Measurements from ENCODE around the gene UVRAG.

Gene UVRAG

GRCh38 chr11:76083563-76084451 lies 268.8 kb downstream of the UVRAG start:
- no peak overlapping the region for H3K27ac ChIP-seq
- no peak for DNase-seq (ENCODE audit: low read depth, low spot score)

DNA sequence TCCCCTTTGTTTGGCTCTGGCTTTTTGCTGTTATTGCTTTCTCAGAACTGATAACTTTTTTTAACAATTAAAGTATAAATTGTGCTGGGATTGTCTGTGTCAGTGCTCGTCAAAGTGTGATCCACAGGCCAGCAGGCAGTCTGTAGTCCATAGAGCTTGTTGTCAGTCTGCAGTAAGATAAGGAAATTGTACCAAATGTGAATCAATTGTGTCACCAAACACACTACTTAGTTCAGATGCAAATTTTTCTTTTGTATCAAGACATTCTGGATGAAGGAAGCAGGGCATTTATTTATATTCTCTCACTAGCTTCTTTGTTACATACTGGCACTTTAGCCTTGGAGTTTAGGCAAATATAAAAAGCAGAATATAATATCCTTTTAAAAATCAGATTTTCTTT lies 270.3 kb downstream of the UVRAG start:
- no peak overlapping the region for H3K27ac ChIP-seq
- DNase-seq (ENCODE audit: low read depth, low spot score), result no peak

- no peak for DNase-seq (ENCODE audit: low read depth, low spot score)
- no peak overlapping the region for H3K27ac ChIP-seq
Measured at GRCh38 chr11:76086743-76087635, 272.0 kb downstream of the UVRAG start.

DNA sequence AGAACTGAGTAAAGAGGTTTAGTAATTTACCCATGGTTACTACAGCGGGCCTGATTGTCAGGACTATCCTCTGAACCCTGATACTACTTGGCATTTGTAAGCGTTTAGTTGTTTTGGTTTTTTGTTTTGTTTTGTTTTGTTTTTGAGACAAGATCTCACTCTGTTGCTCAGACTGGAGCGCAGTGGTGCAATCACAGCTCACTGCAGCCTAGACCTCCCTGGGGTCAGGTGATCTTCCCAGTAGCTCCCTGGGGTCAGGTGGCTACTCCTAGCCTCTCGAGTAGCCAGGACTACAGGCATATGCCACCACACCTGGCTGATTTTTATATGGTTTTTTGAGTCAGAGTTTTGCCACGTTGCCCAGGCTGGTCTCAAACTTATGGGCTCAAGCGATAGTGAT lies 272.7 kb downstream of the UVRAG start:
- no peak overlapping the region for H3K27ac ChIP-seq
- DNase-seq (ENCODE audit: low read depth, low spot score), result no peak

- H3K27ac ChIP-seq, result no peak overlapping the region
- no peak for DNase-seq (ENCODE audit: low read depth, low spot score)
Measured at GRCh38 chr11:76088511-76088910, 273.5 kb downstream of the UVRAG start.

GRCh38 chr11:76090174-76090573 lies 275.2 kb downstream of the UVRAG start:
- no peak overlapping the region for H3K27ac ChIP-seq
- DNase-seq (ENCODE audit: low read depth, low spot score), result no peak

DNA sequence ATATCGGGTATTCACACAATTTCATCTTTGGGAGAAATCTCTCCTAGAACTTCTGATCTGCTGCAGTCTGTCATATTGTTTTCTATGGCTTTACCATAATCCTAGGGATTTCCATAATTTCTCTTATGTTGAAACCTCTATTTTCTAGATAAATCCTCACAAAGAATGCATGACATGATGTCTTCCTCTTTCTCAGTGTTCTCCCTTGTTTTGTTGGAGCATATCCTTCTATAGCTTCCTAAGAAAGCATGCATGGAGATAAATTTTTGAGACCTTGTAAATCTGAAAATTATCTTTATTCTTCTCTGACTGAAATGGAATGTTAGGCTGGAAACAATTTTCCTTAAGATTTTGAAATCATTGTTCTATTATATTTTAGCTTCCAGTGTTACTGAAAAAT lies 275.8 kb downstream of the UVRAG start:
- no peak for DNase-seq (ENCODE audit: low read depth, low spot score)
- H3K27ac ChIP-seq, result no peak overlapping the region

DNA sequence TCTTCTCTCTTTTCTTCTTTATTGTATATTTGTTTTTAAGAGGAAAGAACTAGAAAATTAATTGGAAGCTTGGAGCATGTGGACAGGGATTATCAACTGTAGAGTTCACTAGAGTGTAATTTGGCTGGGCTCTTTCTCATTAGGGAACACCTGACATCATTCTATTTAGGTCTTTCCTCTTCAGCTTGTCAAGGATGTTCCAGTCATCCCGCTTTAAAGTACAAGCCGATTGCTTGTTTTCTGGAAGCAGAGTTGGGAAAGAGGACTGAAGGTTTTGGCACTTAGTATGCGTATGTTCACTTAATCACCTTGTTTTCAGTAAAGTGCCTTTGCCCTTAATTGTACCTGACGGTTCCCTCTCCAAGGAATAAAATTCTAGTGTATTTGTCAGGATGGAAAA lies 279.7 kb downstream of the UVRAG start:
- no peak for DNase-seq (ENCODE audit: low read depth, low spot score)
- no peak overlapping the region for H3K27ac ChIP-seq

DNA sequence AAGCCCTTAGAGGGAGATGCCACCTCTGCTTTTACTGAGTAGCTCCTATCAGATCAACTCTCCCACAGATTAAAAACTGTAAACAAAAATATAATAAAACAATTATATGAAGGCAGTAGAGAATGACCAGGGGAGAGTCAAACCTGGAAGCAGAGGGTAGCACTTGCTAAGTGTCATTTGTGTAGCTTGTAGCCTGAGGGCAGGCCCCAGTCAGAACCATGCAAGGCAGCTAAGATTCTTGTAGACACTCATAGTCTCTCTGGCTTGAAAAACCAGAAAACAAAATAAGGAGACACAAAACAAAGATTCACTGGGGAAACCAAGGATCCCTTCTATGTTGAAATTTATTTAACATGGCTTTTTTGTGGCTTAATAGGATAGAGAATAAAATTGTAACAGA lies 280.9 kb downstream of the UVRAG start:
- peak overlapping the region; percentile 14 for H3K27ac ChIP-seq
- no peak for DNase-seq (ENCODE audit: low read depth, low spot score)

DNA sequence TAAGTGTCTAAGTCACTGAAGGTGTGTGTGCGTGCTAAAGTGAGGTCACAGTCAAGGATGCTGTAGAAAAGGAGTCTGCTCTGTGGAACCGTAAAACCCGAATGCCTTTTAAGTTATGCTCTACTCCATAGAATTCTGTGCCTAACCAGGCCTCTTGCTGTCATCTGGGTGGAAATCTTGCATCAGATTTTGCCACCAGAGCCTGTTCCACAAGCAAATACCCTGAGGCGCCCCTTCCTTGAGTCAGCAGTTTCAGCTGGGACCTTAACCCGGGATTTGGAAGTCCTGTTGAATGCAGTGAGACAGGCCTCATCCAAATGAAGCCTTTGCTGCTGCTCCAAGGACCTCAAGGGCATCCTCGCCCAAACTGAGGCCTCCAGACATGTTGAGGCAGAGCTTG lies 281.5 kb downstream of the UVRAG start:
- DNase-seq (ENCODE audit: low read depth, low spot score), result no peak
- H3K27ac ChIP-seq, result peak overlapping the region; percentile 14

GRCh38 chr11:76102802-76103201 lies 287.8 kb downstream of the UVRAG start:
- H3K27ac ChIP-seq, result no peak overlapping the region
- no peak for DNase-seq (ENCODE audit: low read depth, low spot score)

GRCh38 chr11:76103460-76103859 lies 288.4 kb downstream of the UVRAG start:
- no peak for DNase-seq (ENCODE audit: low read depth, low spot score)

DNA sequence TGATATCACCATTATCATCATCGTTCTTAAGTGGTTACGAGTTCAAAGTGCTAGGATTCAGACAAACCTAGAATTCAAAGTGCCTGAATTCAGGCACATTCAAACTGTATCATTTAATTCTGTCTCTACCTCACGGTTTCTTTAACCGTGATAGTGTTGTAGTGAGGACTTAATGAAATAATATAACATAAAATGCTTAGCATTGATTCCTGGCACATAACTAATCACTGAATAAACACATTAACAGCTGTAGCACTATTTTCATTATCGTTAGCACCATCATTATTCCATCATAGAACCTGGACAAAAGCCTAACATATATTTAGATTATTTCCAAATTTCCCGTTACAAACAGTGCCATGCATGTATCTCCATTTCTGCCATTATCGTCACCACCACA lies 289.3 kb downstream of the UVRAG start:
- no peak overlapping the region for H3K27ac ChIP-seq
- no peak for DNase-seq (ENCODE audit: low read depth, low spot score)

More at GRCh38 chr11:76103460-76103859, 288.4 kb downstream of the UVRAG start:
- H3K27ac ChIP-seq, result no peak overlapping the region

DNA sequence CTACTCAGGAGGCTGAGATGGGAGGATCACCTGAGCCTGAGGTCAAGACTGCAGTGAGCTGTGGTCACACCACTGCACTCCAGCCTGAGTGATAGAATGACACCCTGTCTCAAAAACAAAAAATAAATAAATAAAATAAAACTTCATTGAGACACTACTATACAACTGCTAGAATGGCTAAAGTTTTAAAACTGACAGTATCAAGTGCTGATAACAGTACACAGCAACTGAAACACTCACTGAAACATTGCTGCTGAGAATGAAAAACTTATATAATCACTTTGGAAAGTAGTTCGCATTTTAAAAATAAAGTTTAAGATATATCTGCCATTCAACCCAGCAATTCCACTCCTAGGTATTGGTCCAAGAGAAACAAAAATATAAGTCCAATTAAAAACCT lies 290.6 kb downstream of the UVRAG start:
- DNase-seq (ENCODE audit: low read depth, low spot score), result no peak
- H3K27ac ChIP-seq, result no peak overlapping the region

DNA sequence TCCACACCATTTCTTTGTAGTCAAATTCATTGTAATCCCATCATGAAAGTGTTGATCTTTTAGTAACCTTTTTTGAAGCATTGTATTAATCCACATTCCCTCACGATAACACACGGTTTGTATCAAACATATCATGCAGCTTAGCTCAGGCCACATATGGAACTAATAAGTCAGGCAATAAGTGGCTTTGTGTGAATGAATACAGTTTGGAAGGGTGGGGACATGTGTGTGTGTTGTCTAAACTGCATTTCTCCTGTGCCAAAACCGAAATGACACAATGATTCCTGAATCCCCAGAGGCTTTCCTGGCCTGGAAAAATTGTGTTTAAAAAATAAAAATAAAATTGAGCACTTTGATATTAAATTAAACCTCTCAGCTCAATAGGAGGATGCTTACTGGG lies 293.0 kb downstream of the UVRAG start:
- no peak overlapping the region for H3K27ac ChIP-seq
- DNase-seq (ENCODE audit: low read depth, low spot score), result no peak

DNA sequence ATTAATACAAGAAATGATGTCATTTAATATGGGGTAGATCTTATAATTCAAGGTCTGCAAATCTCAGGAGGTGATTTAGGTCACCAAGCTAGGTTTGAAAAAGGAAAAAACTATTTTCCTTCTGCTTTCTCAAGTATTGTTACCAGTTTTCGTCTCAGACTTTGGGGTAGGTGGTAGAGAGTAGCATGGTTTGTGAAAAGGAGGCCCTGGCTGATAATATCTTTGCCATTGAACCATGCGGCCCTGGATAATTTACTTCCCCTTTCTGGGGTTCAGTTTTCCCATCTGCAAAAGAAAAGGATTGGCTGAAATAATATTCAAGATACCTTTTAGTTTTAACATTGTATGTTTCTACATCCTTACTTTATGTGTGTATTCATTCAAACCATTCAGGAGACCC lies 299.2 kb downstream of the UVRAG start:
- no peak for DNase-seq (ENCODE audit: low read depth, low spot score)
- H3K27ac ChIP-seq, result no peak overlapping the region

DNA sequence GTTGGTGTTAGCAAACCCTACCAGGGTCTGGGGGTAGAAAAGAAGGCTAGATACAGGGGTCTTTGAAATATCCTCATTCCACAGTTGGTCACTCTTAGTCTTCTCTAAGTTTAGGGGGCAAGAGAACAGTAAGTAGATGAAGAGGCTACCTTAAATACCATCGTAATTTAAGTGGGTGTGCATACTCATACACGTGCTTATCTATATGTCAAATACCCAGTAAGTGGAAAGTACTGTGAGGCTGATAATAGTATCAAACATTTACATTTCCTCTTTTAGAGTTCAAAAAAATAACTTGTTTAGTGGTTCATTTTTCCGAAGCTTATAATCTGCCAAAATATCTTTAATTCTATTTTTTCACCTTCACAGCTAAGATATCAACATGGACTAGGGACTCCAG lies 300.5 kb downstream of the UVRAG start:
- H3K27ac ChIP-seq, result no peak overlapping the region
- DNase-seq (ENCODE audit: low read depth, low spot score), result no peak

DNA sequence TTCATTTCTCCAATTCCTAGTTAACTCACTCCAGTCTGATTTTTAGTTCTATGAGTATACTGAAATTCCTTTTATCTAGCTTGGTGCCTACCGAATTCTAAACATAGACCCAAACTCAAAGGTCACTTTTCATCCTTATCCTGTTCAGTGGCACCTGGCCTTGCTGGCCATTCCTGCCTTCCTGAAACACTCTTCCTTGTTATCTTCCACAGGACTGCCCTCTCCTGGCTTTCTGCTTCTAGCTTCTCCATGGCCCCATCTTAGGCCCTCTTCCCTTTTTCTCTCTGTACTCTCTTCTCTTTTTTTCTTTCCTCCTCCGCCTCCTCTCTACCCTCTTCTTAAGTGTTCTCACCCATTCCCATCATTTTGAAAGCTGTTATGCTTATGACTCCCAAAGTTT lies 304.0 kb downstream of the UVRAG start:
- no peak overlapping the region for H3K27ac ChIP-seq
- no peak for DNase-seq (ENCODE audit: low read depth, low spot score)

DNA sequence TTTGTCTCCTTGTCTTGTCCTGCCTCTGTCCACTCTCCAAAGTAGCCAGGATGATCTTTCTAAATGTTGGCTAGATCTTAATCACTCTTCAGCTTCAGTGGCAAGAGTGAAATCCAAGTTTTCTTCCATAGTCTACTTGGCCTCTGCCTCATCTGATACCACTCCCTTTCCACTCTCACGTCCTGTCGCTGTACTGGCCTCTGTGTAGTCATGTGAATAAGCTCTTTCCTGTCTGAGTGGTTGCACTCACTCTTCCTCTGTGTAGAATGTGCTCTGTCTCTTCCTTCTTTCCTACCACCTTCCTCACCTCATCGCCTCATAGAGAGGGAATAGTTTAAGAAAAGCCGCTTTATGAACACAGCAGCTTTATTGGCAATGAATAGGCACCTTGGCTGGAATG lies 304.8 kb downstream of the UVRAG start:
- H3K27ac ChIP-seq, result no peak overlapping the region
- DNase-seq (ENCODE audit: low read depth, low spot score), result no peak

DNA sequence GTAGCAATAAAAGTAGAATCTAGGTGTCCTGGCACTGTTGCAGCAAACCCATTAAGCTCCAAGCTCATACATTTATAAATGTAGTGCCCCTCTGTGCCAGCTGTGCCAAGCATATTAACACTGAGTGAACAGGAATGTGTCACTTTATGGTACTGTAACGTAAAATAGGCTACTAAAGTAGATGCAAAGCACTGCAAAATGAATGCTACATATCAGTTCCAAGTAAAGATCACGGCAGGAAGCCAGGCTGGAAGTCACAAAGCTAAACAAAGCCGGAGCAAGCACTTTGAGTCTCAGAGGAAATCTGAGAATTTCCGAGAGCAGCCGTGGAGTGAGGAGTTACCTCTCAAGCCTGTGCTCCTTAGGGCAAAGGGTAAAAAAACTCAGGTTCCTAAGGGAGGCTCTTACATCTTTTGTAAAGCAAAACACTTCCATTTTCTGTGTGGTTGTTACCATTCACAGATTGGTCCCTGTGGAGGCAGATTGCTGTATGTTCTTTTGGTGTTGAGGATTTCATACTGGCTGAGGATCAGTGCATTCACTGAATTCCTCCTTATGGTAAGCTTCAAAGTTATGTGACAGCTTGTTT lies 305.6 kb downstream of the UVRAG start:
- no peak overlapping the region for H3K27ac ChIP-seq
- no peak for DNase-seq (ENCODE audit: low read depth, low spot score)

DNA sequence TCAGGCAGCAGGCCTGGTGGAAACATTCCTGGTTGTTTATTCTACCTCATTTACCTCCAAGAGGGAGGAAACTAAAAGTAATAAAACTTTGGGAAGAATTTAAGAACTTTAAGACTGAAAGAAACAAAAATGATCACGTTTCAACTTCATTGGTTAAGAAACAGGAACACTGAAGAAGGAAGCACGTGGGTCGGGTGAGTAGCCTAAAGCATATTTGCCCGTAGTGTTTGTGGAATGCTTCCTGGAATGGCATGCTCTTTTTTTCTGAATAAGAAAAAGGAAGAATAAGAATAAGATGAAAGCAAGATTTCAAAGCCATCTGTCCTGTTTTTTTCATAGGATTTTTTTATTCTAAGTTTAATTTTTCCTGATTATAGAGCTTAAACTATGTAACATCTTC lies 308.2 kb downstream of the UVRAG start:
- no peak for DNase-seq (ENCODE audit: low read depth, low spot score)
- H3K27ac ChIP-seq, result no peak overlapping the region

All from epithelial cell of prostate (primary cell).